DOHH2 (cell line): ENCODE results near the gene USH1G.

ENCODE experiments used
- H3F3A ChIP-seq: fragments of 200-600 bp; sonication (generic), shearing (Covaris generic); 2 replicates; pipeline ENCODE4 v1.6.0; 2016; ENCODE audit warnings: antibody characterized with exemption, mild to moderate bottlenecking; ENCODE audit not compliant: control insufficient read depth, insufficient read depth
- H3K27ac ChIP-seq: fragments of 200-600 bp; sonication (generic); 2 replicates; pipeline ENCODE4 v1.5.1; 2014; ENCODE audit warnings: low read depth, mild to moderate bottlenecking, low read length, moderate library complexity
- H3K27me3 ChIP-seq: fragments of 200-600 bp; sonication (generic); 2 replicates; pipeline ENCODE4 v1.6.1; 2014; ENCODE audit warnings: mild to moderate bottlenecking, low read length, mixed read lengths; ENCODE audit not compliant: control insufficient read depth
- H3K36me3 ChIP-seq: fragments of 200-600 bp; sonication (generic); 2 replicates; pipeline ENCODE4 v1.6.1; 2014; ENCODE audit warnings: mild to moderate bottlenecking, low read length, moderate library complexity, mixed read lengths; ENCODE audit not compliant: control insufficient read depth
- H3K4me1 ChIP-seq: fragments of 200-600 bp; sonication (generic); 2 replicates; pipeline ENCODE4 v1.6.1; 2014; ENCODE audit warnings: mild to moderate bottlenecking, low read length, mixed read lengths; ENCODE audit not compliant: control insufficient read depth
- H3K4me2 ChIP-seq: fragments of 200-600 bp; sonication (generic); 2 replicates; pipeline ENCODE4 v1.6.0; 2014; ENCODE audit warnings: mild to moderate bottlenecking, low read length, moderate library complexity
- H3K4me3 ChIP-seq: fragments of 200-600 bp; sonication (generic); 2 replicates; pipeline ENCODE4 v1.5.1; 2014; ENCODE audit warnings: mild to moderate bottlenecking, low read length, mixed read lengths
- H3K79me2 ChIP-seq: fragments of 200-600 bp; sonication (generic); 2 replicates; pipeline ENCODE4 v1.6.1; 2014; ENCODE audit warnings: mild to moderate bottlenecking, low read length, mixed read lengths; ENCODE audit not compliant: control insufficient read depth
- H3K9me2 ChIP-seq: fragments of 200-600 bp; sonication (generic); replicated peaks from 2 replicates; pipeline ENCODE4 v1.6.1; 2014; ENCODE audit warnings: mild to moderate bottlenecking, low read length, mixed read lengths; ENCODE audit not compliant: control insufficient read depth
- H3K9me3 ChIP-seq: fragments of 200-600 bp; sonication (generic); 2 replicates; pipeline ENCODE4 v1.6.1; 2014; ENCODE audit warnings: antibody characterized with exemption, low read length, mixed read lengths; ENCODE audit not compliant: control insufficient read depth, insufficient read depth
- H4K20me1 ChIP-seq: fragments of 200-600 bp; sonication (generic); 2 replicates; pipeline ENCODE4 v1.6.0; 2014; ENCODE audit warnings: low read depth, mild to moderate bottlenecking, antibody characterized with exemption, low read length, moderate library complexity; ENCODE audit not compliant: control insufficient read depth, insufficient read depth
- EZH2phosphoT487 ChIP-seq: fragments of 200-600 bp; sonication (generic); IDR thresholded peaks from 2 replicates; pipeline ENCODE4 v1.6.1; 2017; ENCODE audit warnings: borderline replicate concordance, mild to moderate bottlenecking, antibody characterized with exemption, low read length, moderate library complexity, mixed read lengths
- TF ChIP-seq, protein P1 (sequence below): fragments of 200-600 bp; sonication (generic); IDR thresholded peaks from one replicate; pipeline ENCODE4 v1.5.1; 2014; ENCODE audit warnings: antibody characterized with exemption, mild to moderate bottlenecking, low read depth, low read length; ENCODE audit not compliant: poor library complexity, severe bottlenecking

Gene USH1G

DNA sequence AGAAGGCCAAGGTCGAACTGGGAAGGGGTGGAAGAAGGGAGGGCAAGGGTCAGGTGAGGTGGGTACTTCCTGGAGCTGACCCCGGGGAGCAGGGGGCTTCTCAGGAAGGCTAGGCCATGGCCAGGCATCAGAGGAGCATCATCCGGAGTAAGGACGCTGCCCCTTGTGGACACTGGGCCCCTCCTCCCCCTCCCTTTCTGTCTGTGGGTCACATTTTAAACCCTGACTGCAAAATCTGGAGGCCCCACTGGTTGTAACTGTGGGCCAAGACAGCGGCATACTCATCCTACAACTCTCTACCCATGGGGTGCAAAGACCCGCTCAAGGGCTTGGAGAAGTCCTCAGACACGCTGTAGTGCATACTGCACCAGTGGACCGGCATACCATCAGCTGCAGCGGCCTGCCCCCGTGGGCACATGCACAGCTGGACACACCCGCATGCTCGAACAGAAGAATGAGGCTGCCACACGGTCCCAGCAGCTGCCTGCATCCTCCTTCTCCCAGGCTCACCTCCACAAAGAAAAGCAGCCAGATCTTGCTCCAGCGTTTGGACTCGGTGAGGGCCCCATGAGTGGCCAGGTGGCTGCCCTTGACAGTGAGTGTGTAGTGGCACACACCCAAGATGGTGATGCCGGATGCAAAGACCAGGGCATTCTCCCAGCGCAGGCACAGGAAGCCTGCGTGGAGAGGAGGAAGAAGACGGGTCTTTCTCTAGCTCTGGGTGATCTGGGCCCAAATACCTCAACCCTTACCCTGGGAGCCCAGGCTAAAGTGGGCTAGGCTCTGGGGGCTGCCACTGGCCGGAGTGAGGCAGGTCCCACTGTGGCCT, 30.8 kb downstream of the USH1G start:
- no peaks in the 10 kb centered on the region for H4K20me1 ChIP-seq
- no peaks in the 10 kb centered on the region for H3K36me3 ChIP-seq
- no peak overlapping the region for H3K27ac ChIP-seq
- no peak overlapping the region for H3K4me2 ChIP-seq
- H3K4me1 ChIP-seq = no peaks in the 10 kb centered on the region
- TF ChIP-seq, protein P1, sequence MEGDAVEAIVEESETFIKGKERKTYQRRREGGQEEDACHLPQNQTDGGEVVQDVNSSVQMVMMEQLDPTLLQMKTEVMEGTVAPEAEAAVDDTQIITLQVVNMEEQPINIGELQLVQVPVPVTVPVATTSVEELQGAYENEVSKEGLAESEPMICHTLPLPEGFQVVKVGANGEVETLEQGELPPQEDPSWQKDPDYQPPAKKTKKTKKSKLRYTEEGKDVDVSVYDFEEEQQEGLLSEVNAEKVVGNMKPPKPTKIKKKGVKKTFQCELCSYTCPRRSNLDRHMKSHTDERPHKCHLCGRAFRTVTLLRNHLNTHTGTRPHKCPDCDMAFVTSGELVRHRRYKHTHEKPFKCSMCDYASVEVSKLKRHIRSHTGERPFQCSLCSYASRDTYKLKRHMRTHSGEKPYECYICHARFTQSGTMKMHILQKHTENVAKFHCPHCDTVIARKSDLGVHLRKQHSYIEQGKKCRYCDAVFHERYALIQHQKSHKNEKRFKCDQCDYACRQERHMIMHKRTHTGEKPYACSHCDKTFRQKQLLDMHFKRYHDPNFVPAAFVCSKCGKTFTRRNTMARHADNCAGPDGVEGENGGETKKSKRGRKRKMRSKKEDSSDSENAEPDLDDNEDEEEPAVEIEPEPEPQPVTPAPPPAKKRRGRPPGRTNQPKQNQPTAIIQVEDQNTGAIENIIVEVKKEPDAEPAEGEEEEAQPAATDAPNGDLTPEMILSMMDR = no peak
- no peak for TF ChIP-seq EZH2phosphoT487
- no peak overlapping the region for H3K4me3 ChIP-seq
- no peaks in the 10 kb centered on the region for H3F3A ChIP-seq
- no peaks in the 10 kb centered on the region for H3K9me2 ChIP-seq
- no peaks in the 10 kb centered on the region for H3K79me2 ChIP-seq
- H3K9me3 ChIP-seq = no peaks in the 10 kb centered on the region
- H3K27me3 ChIP-seq = 0 out of 2 replicates have a peak, but pooled peaks cover 2% of the 10 kb centered on the region

GRCh38 chr17:74890554-74890953, 32.5 kb downstream of the USH1G start:
- Histone ChIP-seq H3K4me3 (no peak overlapping the region), H3K9me2 (no peaks in the 10 kb centered on the region), H3K27ac (no peak overlapping the region), H3K4me1 (no peaks in the 10 kb centered on the region), H3K4me2 (no peak overlapping the region), H3K9me3 (no peaks in the 10 kb centered on the region), H3K27me3 (peaks cover 6% of the 10 kb centered on the region; the same call in 1 of the 2 replicates), H4K20me1 (no peaks in the 10 kb centered on the region), H3K79me2 (no peaks in the 10 kb centered on the region), H3F3A (no peaks in the 10 kb centered on the region), H3K36me3 (no peaks in the 10 kb centered on the region)
- no peak for TF ChIP-seq EZH2phosphoT487
- TF ChIP-seq, protein P1 = no peak

GRCh38 chr17:74888469-74888868, 34.6 kb downstream of the USH1G start:
- Histone ChIP-seq H3K4me3 (no peak overlapping the region), H3K27me3 (peaks cover 7% of the 10 kb centered on the region; the same call in 1 of the 2 replicates), H3K9me2 (no peaks in the 10 kb centered on the region), H3K79me2 (no peaks in the 10 kb centered on the region), H3K9me3 (no peaks in the 10 kb centered on the region), H3K36me3 (no peaks in the 10 kb centered on the region), H4K20me1 (no peaks in the 10 kb centered on the region), H3K4me1 (no peaks in the 10 kb centered on the region), H3K27ac (no peak overlapping the region), H3K4me2 (no peak overlapping the region), H3F3A (no peaks in the 10 kb centered on the region)
- TF ChIP-seq, protein P1 = no peak
- TF ChIP-seq EZH2phosphoT487 = no peak
